Measurements from ENCODE around the gene SPATA31D4.
A peak's percentile ranks its signal among the peaks of the same experiment; 100 is the strongest.
"Not testable (repeated sequence)": the region's sequence is repeated elsewhere in the genome, so short reads cannot be mapped to it uniquely, and the experiment has no call there.

Gene SPATA31D4

GRCh38 chr9:81928305-81928704 lies at the start of gene SPATA31D4:
TSS of gene SPATA31D4 (plus strand) at chr9:81928428. CDS start at chr9:81928514, 86 bp downstream.
- not testable (repeated sequence) for DNase-seq (ENCODE audit: low read depth)

- no peak for DNase-seq (ENCODE audit: low read depth)
Measured at GRCh38 chr9:81878530-81878929, 49.7 kb upstream of the SPATA31D4 start.

GRCh38 chr9:81879501-81879916 lies 48.7 kb upstream of the SPATA31D4 start:
- no peak for DNase-seq (ENCODE audit: low read depth)

GRCh38 chr9:81885602-81886001 lies 42.6 kb upstream of the SPATA31D4 start:
- no peak for DNase-seq (ENCODE audit: low read depth)

GRCh38 chr9:81886665-81887064 lies 41.6 kb upstream of the SPATA31D4 start:
- DNase-seq (ENCODE audit: low read depth) = no peak

- DNase-seq (ENCODE audit: low read depth) = no peak
Measured at GRCh38 chr9:81890104-81890503, 38.1 kb upstream of the SPATA31D4 start.

GRCh38 chr9:81892440-81892839 lies 35.8 kb upstream of the SPATA31D4 start:
- DNase-seq (ENCODE audit: low read depth) = no peak

- DNase-seq (ENCODE audit: low read depth) = no peak
Measured at GRCh38 chr9:81893929-81894328, 34.3 kb upstream of the SPATA31D4 start.

GRCh38 chr9:81894891-81895290 lies 33.3 kb upstream of the SPATA31D4 start:
- no peak for DNase-seq (ENCODE audit: low read depth)

GRCh38 chr9:81896070-81896469 lies 32.2 kb upstream of the SPATA31D4 start:
- DNase-seq (ENCODE audit: low read depth) = no peak

GRCh38 chr9:81898851-81899250 lies 29.4 kb upstream of the SPATA31D4 start:
- peak; percentile 26 for DNase-seq (ENCODE audit: low read depth)

GRCh38 chr9:81902196-81902595 lies 26.0 kb upstream of the SPATA31D4 start:
- peak; percentile 48 for DNase-seq (ENCODE audit: low read depth)

GRCh38 chr9:81902626-81903025 lies 25.6 kb upstream of the SPATA31D4 start:
- no peak for DNase-seq (ENCODE audit: low read depth)

GRCh38 chr9:81906671-81907070 lies 21.6 kb upstream of the SPATA31D4 start:
- DNase-seq (ENCODE audit: low read depth) = peak; percentile 56

GRCh38 chr9:81912135-81912534 lies 16.1 kb upstream of the SPATA31D4 start:
- no peak for DNase-seq (ENCODE audit: low read depth)

GRCh38 chr9:81915801-81916505 lies 12.3 kb upstream of the SPATA31D4 start:
- no peak for DNase-seq (ENCODE audit: low read depth)

- not testable (repeated sequence) for DNase-seq (ENCODE audit: low read depth)
Measured at GRCh38 chr9:81918507-81918906, 9.7 kb upstream of the SPATA31D4 start.

- DNase-seq (ENCODE audit: low read depth) = not testable (repeated sequence)
Measured at GRCh38 chr9:81930147-81930546, 1.9 kb downstream of the SPATA31D4 start.

- DNase-seq (ENCODE audit: low read depth) = not testable (repeated sequence)
Measured at GRCh38 chr9:81933547-81933946, 5.3 kb downstream of the SPATA31D4 start.

GRCh38 chr9:81943393-81943792 lies 15.2 kb downstream of the SPATA31D4 start, which contains the start of gene SPATA31D3:
TSS of gene SPATA31D3 (plus strand) at chr9:81943500. CDS start at chr9:81943586, 86 bp downstream.
- DNase-seq (ENCODE audit: low read depth) = not testable (repeated sequence)

- not testable (repeated sequence) for DNase-seq (ENCODE audit: low read depth)
Measured at GRCh38 chr9:81948650-81949049, 20.4 kb downstream of the SPATA31D4 start.

GRCh38 chr9:81953096-81953495 lies 24.9 kb downstream of the SPATA31D4 start:
- no peak for DNase-seq (ENCODE audit: low read depth)

GRCh38 chr9:81955625-81956024 lies 27.4 kb downstream of the SPATA31D4 start:
- no peak for DNase-seq (ENCODE audit: low read depth)
